HG03571 (cell line): ENCODE measurements around the gene MRPS35.

Experiments used
- ATAC-seq: cut with Tn5 transposase; IDR thresholded peaks from one replicate; pipeline ENCODE4 v1.9.1; 2021; ENCODE audit not compliant: unreplicated experiment

Gene MRPS35

GRCh38 chr12:27805238-27805637, 94.6 kb downstream of the MRPS35 start:
- no peak for ATAC-seq
